Heart left ventricle (tissue), 16 donors: ENCODE data around the gene KRT3. TPM values are rescaled to one million over a fixed set of nuclear protein-coding genes. Genes with fewer than 3 reads are reported as not detected.

Experiments used
- ATAC-seq, 4 donors: fragments of 200-7000 bp; cut with Tn5 transposase; one replicate each; pipeline ENCODE4 v1.9.1; 2020 to 2022; ENCODE audit warnings: moderate library complexity in 4 of 4, mild to moderate bottlenecking in 3 of 4, moderate number of reproducible peaks in 1 of 4
- DNase-seq, 5 donors: peaks; one replicate each; pipeline ENCODE4 v3.0.0-alpha.2; 2020
- H3K27ac ChIP-seq, 12 donors: fragments of 200-600 bp; sonication (generic) in 4 of 12; one replicate each; pipeline versions ENCODE4 v1.5.0 to v1.8.0; 2016 to 2022; ENCODE audit warnings: mild to moderate bottlenecking in 2 of 12
- H3K27me3 ChIP-seq, 9 donors: fragments of 200-600 bp; sonication (generic) in 2 of 9; one replicate each; pipeline versions ENCODE4 v1.5.1 to v1.8.0; 2016 to 2022; ENCODE audit warnings: mild to moderate bottlenecking in 3 of 9
- H3K36me3 ChIP-seq, 9 donors: fragments of 200-600 bp; sonication (generic) in 2 of 9; one replicate each; pipeline versions ENCODE4 v1.5.0 to v1.8.0; 2018 to 2022; ENCODE audit warnings: mild to moderate bottlenecking in 2 of 9
- H3K4me1 ChIP-seq, 12 donors: fragments of 200-600 bp; sonication (generic) in 4 of 12; one replicate each; pipeline versions ENCODE4 v1.5.0 to v1.8.0; 2016 to 2022; ENCODE audit warnings: mild to moderate bottlenecking in 3 of 12
- H3K4me3 ChIP-seq, 12 donors: fragments of 200-600 bp; sonication (generic) in 4 of 12; one replicate each; pipeline versions ENCODE4 v1.5.0 to v1.8.0; 2017 to 2022; ENCODE audit warnings: mild to moderate bottlenecking in 9 of 12, moderate library complexity in 4 of 12
- H3K9me3 ChIP-seq, 12 donors: fragments of 200-600 bp; sonication (generic) in 4 of 12; one replicate each; pipeline versions ENCODE4 v1.5.0 to v1.8.0; 2016 to 2022; ENCODE audit warnings: mild to moderate bottlenecking in 1 of 12
- CTCF ChIP-seq, 12 donors: fragments of 200-600 bp; sonication (generic) in 4 of 12; IDR thresholded peaks; one replicate each; pipeline versions ENCODE4 v1.5.0 to v1.8.0; 2018 to 2022; ENCODE audit warnings: antibody characterized with exemption in 12 of 12, mild to moderate bottlenecking in 5 of 12
- POLR2A ChIP-seq, 2 donors: fragments of 450-650 bp; IDR thresholded peaks; one replicate each; pipeline ENCODE4 v1.6.1; 2017; ENCODE audit warnings: antibody characterized with exemption in 2 of 2, mild to moderate bottlenecking in 2 of 2, moderate library complexity in 2 of 2
- WGBS, 4 donors: extraction: QIAGEN DNeasy Blood & Tissue Kit in 2 of 4; methylation state at CpG; one replicate each; pipeline versions ENCODE4 v1.1.5 to v1.1.7; 2013 to 2018; 5-methylcytosine and 5-hydroxymethylcytosine counted together
- intact Hi-C, 10 donors: fragments of 100-400 bp; cut with DNase I; formaldehyde crosslinking; loops; one replicate each; pipeline versions ENCODE4 v1.11.1 to v1.14.2; 2022
- polyA plus RNA-seq, 2 donors: library from polyadenylated mRNA; stranded (reverse); fragments of 200-250 nt; gene quantifications; one replicate each; pipeline ENCODE4 v1.2.3, GENCODE V29; 2013
- total RNA-seq, 9 donors: library from RNA; depleted of rRNA in 2 of 9; stranded (reverse); fragments of >200 nt in 2 of 9; fragmentation: NEBNext Ultra II Directional in 3 of 9; extraction: Animal tissue kit (Norgen Biotek cat#: 25700) in 3 of 9; gene quantifications; one replicate each; pipeline versions ENCODE4 v1.1.0 to v1.2.4, GENCODE V29; 2016 to 2023
- donor health status: ischemic (EF 13 %, LVEDD 7.1; RV severe dilation, severe dysfunction).
- donor health status: healthy with polysubstance abuse.
- donor health status: DM: no; HTN: yes; CAD: no.
- donor health status: DM: no; HTN: no; CAD: no.
- donor health status: ischemic (EF 25% LVEDD 6.9; RV normal size, moderate dysfunction).
- donor health status: ischemic (EF 25% LVEDD 5.7; RV mildly dilated, moderate dysfunction).
- donor health status: healthy.
- donor health status: DM: yes; HTN: yes; CAD: no.
- donor health status: ischemic (EF 35%, LVEDD 5.7; RV mildly dilated, moderate dysfunction).
- donor health status: nonischemic (EF 11% LVEDD 7.7; RV severe dilation, severe dysfunction).
- donor health status: DM: yes; HTN: yes; CAD: no.
- donor health status: PGD.
- donor health status: ischemic (EF 29% LVEDD 5.4; RV normal size, mild dysfunction).
- donor health status: nonischemic (EF 23%, LVEDD 6.1; RV moderate dilation, normal function).

KRT3 gene
- total and polyA plus RNA-seq, 11 donors: not detected

GRCh38 chr12:52813885-52814709, 18.2 kb upstream of the KRT3 start, which contains the start of gene KRT4:
KRT4 (minus strand) TSS chr12:52814116; CDS start chr12:52814058, 58 bp downstream.
- Histone ChIP-seq H3K27me3 (peaks cover 0 to 25% (median 0%) of the 10 kb centered on the region in 9 donors), H3K9me3 (no peaks in the 10 kb centered on the region), H3K36me3 (no peaks in the 10 kb centered on the region), H3K27ac (no peak within 1 kb of the TSS), H3K4me3 (no peak within 1 kb of the TSS), H3K4me1 (no peaks in the 10 kb centered on the region)
- 56 to 76% (median 74%) methylated on average over 12 to 15 of the region's 15 CpGs for WGBS, 4 donors
- no peak for ATAC-seq
- TF ChIP-seq CTCF (IDR thresholded peaks at IDR 0.05): no peak
- intact Hi-C loops: no loop called here
- no peak for DNase-seq

- WGBS, 4 donors: 89 to 94% (median 90%) methylated on average over 7 to 10 of the region's 10 CpGs
- Histone ChIP-seq H3K27ac (no peak overlapping the region), H3K4me3 (no peak overlapping the region), H3K36me3 (no peaks in the 10 kb centered on the region), H3K27me3 (peaks cover 0 to 22% (median 0%) of the 10 kb centered on the region in 9 donors), H3K9me3 (no peaks in the 10 kb centered on the region), H3K4me1 (no peaks in the 10 kb centered on the region)
- no peak for DNase-seq
- ATAC-seq: no peak
- TF ChIP-seq POLR2A (IDR thresholded peaks at IDR 0.05) (no peak), CTCF (IDR thresholded peaks at IDR 0.05) (no peak)
- intact Hi-C loops: no loop called here
These were observed 17.4 kb upstream of the KRT3 start for GRCh38 chr12:52813203-52813819.

GRCh38 chr12:52812749-52813148, 16.8 kb upstream of the KRT3 start:
- no peak for ATAC-seq
- intact Hi-C loops: no loop called here
- no peak for TF ChIP-seq CTCF (IDR thresholded peaks at IDR 0.05)
- no peak for TF ChIP-seq POLR2A (IDR thresholded peaks at IDR 0.05)
- Histone ChIP-seq H3K27ac (no peak overlapping the region), H3K27me3 (peaks cover 0 to 16% (median 0%) of the 10 kb centered on the region in 9 donors), H3K4me1 (no peaks in the 10 kb centered on the region), H3K9me3 (no peaks in the 10 kb centered on the region), H3K4me3 (no peak overlapping the region), H3K36me3 (no peaks in the 10 kb centered on the region)
- 63 to 82% (median 71%) methylated on average over 3 of the region's 3 CpGs for WGBS, 4 donors
- DNase-seq: no peak

GRCh38 chr12:52812073-52812400, 16.1 kb upstream of the KRT3 start:
- WGBS, 4 donors: 62 to 83% (median 73%) methylated on average over 4 of the region's 4 CpGs
- TF ChIP-seq POLR2A (IDR thresholded peaks at IDR 0.05) (no peak), CTCF (IDR thresholded peaks at IDR 0.05) (no peak)
- Histone ChIP-seq H3K4me1 (no peaks in the 10 kb centered on the region), H3K4me3 (no peak overlapping the region), H3K27me3 (peaks cover 0 to 15% (median 0%) of the 10 kb centered on the region in 9 donors), H3K27ac (no peak overlapping the region), H3K9me3 (no peaks in the 10 kb centered on the region), H3K36me3 (no peaks in the 10 kb centered on the region)
- ATAC-seq (no peak), DNase-seq (no peak)
- intact Hi-C loops: no loop called here
